Activated CD4-positive, alpha-beta T cell treated with anti-CD3 and anti-CD28 coated beads for 36 hours (primary cell): ENCODE results near the gene ZNF418. TPM values are rescaled to one million over a fixed set of nuclear protein-coding genes. Genes with fewer than 3 reads are reported as not detected.

Experiments
- ATAC-seq: fragments of 200-7000 bp; cut with Tn5 transposase; one replicate; pipeline ENCODE4 v1.10.0; 2021; ENCODE audit warnings: mild to moderate bottlenecking, moderate library complexity
- CTCF ChIA-PET: fragments of 350-600 bp; sonication (Branson Sonifier 250); formaldehyde crosslinking; loops from one replicate; lab custom pipeline; 2021; ENCODE audit warnings: antibody characterized with exemption; lab: Charles Lee
- POLR2A ChIA-PET: fragments of 350-600 bp; sonication (Branson Sonifier 250); formaldehyde crosslinking; loops from one replicate; lab custom pipeline; 2021; ENCODE audit warnings: antibody characterized with exemption, inconsistent platforms; lab: Charles Lee
- DNase-seq: peaks from one replicate; pipeline ENCODE4 v3.0.0-alpha.2; 2020
- H3K27ac Mint-ChIP-seq: one replicate; pipeline ENCODE4 v1.8.0; 2021; ENCODE audit warnings: mixed read lengths
- H3K27me3 Mint-ChIP-seq: one replicate; pipeline ENCODE4 v1.8.0; 2021; ENCODE audit warnings: mixed read lengths
- H3K36me3 Mint-ChIP-seq: one replicate; pipeline ENCODE4 v1.8.0; 2021; ENCODE audit warnings: low read depth, mixed read lengths
- H3K4me1 Mint-ChIP-seq: one replicate; pipeline ENCODE4 v1.8.0; 2021; ENCODE audit warnings: mixed read lengths
- H3K4me3 Mint-ChIP-seq: one replicate; pipeline ENCODE4 v1.8.0; 2021; ENCODE audit warnings: mild to moderate bottlenecking, moderate library complexity, mixed read lengths
- H3K9me3 Mint-ChIP-seq: one replicate; pipeline ENCODE4 v1.8.0; 2021; ENCODE audit warnings: low read depth, mixed read lengths
- intact Hi-C, 2 experiments: fragments of 100-400 bp; cut with DNase I in 1 of 2; cut with micrococcal nuclease in 1 of 2; formaldehyde crosslinking; loops; one replicate each; pipeline versions ENCODE4 v1.14.2 to v1.15.1; 2022 to 2024; cut with DNase I, micrococcal nuclease
- total RNA-seq, 2 experiments: library from RNA; stranded (reverse); gene quantifications; one replicate each; pipeline ENCODE4 v1.2.3, GENCODE V29; 2021

The ZNF418 gene
- 1 to 10 TPM; 4.6 to 4.8 TPM for total RNA-seq

GRCh38 chr19:57934820-57935665 lies at the start of gene ZNF418:
Gene ZNF418, minus strand, starts transcription at chr19:57935402. Its CDS starts 1,580 bp downstream, at chr19:57933822.
- Mint-ChIP-seq H3K4me3 (peak within 1 kb of the TSS; percentile 83), H3K27me3 (no peaks in the 10 kb centered on the region), H3K4me1 (peaks cover 9% of the 10 kb centered on the region), H3K36me3 (peaks cover 79% of the 10 kb centered on the region), H3K27ac (peak within 1 kb of the TSS; percentile 90), H3K9me3 (peaks cover 48% of the 10 kb centered on the region)
- DNase-seq: peak; percentile 72
- ChIA-PET POLR2A (no interaction called here), CTCF (interaction anchor here (0.6 to 1.2 kb wide), 3 partner anchors 12 to 660 kb away, joined by 3 to 6 read pairs (median 4); partner anchors contain the start of gene ZNF256)
- intact Hi-C loops: loop anchor here in 1 of 2 experiments (1.0 kb wide), 3 partner anchors 12 to 524 kb away; partner anchors contain the start of genes ZNF17, ZNF256 and ZNF419
- ATAC-seq: peak; percentile 99

- Mint-ChIP-seq H3K9me3 (peaks cover 79% of the 10 kb centered on the region), H3K4me3 (no peak overlapping the region)
- intact Hi-C loops: no loop called here
These were observed 43.5 kb upstream of the ZNF418 start for GRCh38 chr19:57978586-57979289.

GRCh38 chr19:57974434-57974833 lies 39.2 kb upstream of the ZNF418 start, which contains the start of gene C19orf18:
Gene C19orf18, minus strand, starts transcription at chr19:57974534. Its CDS starts 102 bp downstream, at chr19:57974432.
- peaks cover 76% of the 10 kb centered on the region for H3K36me3 Mint-ChIP-seq
- CTCF ChIA-PET: no interaction called here
- no peak for DNase-seq
- no peaks in the 10 kb centered on the region for H3K4me1 Mint-ChIP-seq
- intact Hi-C loops: no loop called here
- no peak within 1 kb of the TSS for H3K4me3 Mint-ChIP-seq
- peaks cover 62% of the 10 kb centered on the region for H3K9me3 Mint-ChIP-seq
- H3K27ac Mint-ChIP-seq: no peak within 1 kb of the TSS
- ATAC-seq: no peak
- H3K27me3 Mint-ChIP-seq: no peaks in the 10 kb centered on the region
- POLR2A ChIA-PET: no interaction called here

More at GRCh38 chr19:57978586-57979289, 43.5 kb upstream of the ZNF418 start:
- ChIA-PET CTCF (interaction anchor here (0.6 to 0.7 kb wide), 2 partner anchors 372 to 1510 kb away, joined by 3 read pairs; no protein-coding TSS in a partner anchor), POLR2A (no interaction called here)
- Mint-ChIP-seq H3K27me3 (no peaks in the 10 kb centered on the region), H3K4me1 (no peaks in the 10 kb centered on the region), H3K36me3 (peaks cover 93% of the 10 kb centered on the region), H3K27ac (no peak overlapping the region)
- no peak for ATAC-seq
- no peak for DNase-seq

GRCh38 chr19:57964761-57965160 lies 29.6 kb upstream of the ZNF418 start:
- Mint-ChIP-seq H3K36me3 (peaks cover 34% of the 10 kb centered on the region), H3K9me3 (peaks cover 28% of the 10 kb centered on the region), H3K4me3 (no peak overlapping the region), H3K4me1 (no peaks in the 10 kb centered on the region), H3K27me3 (no peaks in the 10 kb centered on the region), H3K27ac (no peak overlapping the region)
- no peak for DNase-seq
- POLR2A ChIA-PET: no interaction called here
- CTCF ChIA-PET: no interaction called here
- intact Hi-C loops: no loop called here
- no peak for ATAC-seq

GRCh38 chr19:57961785-57962184 lies 26.6 kb upstream of the ZNF418 start:
- H3K4me1 Mint-ChIP-seq: no peaks in the 10 kb centered on the region
- no peak for ATAC-seq
- DNase-seq: no peak
- no peak overlapping the region for H3K27ac Mint-ChIP-seq
- peaks cover 29% of the 10 kb centered on the region for H3K36me3 Mint-ChIP-seq
- peaks cover 26% of the 10 kb centered on the region for H3K9me3 Mint-ChIP-seq
- CTCF ChIA-PET: no interaction called here
- POLR2A ChIA-PET: no interaction called here
- no peak overlapping the region for H3K4me3 Mint-ChIP-seq
- H3K27me3 Mint-ChIP-seq: no peaks in the 10 kb centered on the region
- intact Hi-C loops: no loop called here

DNA sequence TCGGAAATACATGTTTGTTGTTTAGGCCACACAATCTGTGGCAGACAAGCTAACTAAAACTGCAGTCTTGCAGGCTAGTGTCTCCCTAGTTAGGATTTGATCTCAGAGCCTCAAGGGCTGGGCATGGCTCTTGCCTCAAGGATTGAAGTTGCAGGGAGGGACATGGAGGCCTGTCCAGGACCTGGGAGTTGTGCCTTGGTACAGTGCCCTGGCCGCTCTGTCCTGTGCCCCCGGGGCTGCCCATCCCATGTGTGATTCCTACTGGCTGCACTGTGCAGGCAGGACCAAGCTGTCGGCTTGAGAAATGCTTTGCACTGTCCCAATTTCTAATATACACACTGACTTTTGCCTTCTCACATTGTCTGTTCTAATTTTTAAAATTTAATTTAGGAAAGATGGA lies 19.8 kb upstream of the ZNF418 start:
- H3K9me3 Mint-ChIP-seq: peaks cover 34% of the 10 kb centered on the region
- no peak for DNase-seq
- ChIA-PET POLR2A (no interaction called here), CTCF (no interaction called here)
- H3K4me1 Mint-ChIP-seq: no peaks in the 10 kb centered on the region
- no peak overlapping the region for H3K27ac Mint-ChIP-seq
- H3K36me3 Mint-ChIP-seq: peaks cover 25% of the 10 kb centered on the region
- ATAC-seq: no peak
- intact Hi-C loops: no loop called here
- no peaks in the 10 kb centered on the region for H3K27me3 Mint-ChIP-seq
- H3K4me3 Mint-ChIP-seq: no peak overlapping the region

- no peak overlapping the region for H3K4me3 Mint-ChIP-seq
These were observed 14.5 kb upstream of the ZNF418 start for GRCh38 chr19:57949702-57950101.

DNA sequence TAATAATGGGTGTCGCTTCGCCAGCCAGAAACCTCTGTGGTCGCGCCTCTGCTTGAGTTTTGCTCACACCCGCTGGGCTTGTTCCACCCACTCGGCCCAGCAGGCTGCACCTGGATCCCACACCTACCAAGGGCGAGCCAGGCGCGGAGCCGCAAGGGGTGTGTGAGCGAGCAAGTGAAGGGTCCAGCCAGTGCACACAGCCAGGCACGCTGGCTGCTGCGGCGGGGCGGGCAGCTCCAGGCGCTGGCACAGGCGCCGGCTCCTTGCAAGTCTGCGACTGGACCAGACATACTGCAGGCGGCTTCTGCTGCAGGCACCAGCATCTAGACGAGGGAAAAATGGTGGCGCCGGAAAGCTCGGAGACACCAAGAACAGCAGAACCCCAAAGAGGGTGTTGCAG lies 14.1 kb upstream of the ZNF418 start:
- peaks cover 28% of the 10 kb centered on the region for H3K36me3 Mint-ChIP-seq
- ChIA-PET CTCF (no interaction called here), POLR2A (interaction anchor here (0.6 kb wide), 1 partner anchor 200 kb away, joined by 4 read pairs; no protein-coding TSS in a partner anchor)
- peaks cover 16% of the 10 kb centered on the region for H3K4me1 Mint-ChIP-seq
- intact Hi-C loops: loop anchor here in 1 of 2 experiments (5.0 kb wide), 1 partner anchor 267 kb away; the partner anchor contains the start of gene ZNF551
- H3K27me3 Mint-ChIP-seq: no peaks in the 10 kb centered on the region
- DNase-seq (no peak), ATAC-seq (no peak)
- H3K9me3 Mint-ChIP-seq: peaks cover 34% of the 10 kb centered on the region
- H3K27ac Mint-ChIP-seq: no peak overlapping the region
- no peak overlapping the region for H3K4me3 Mint-ChIP-seq

More at GRCh38 chr19:57949702-57950101, 14.5 kb upstream of the ZNF418 start:
- peaks cover 33% of the 10 kb centered on the region for H3K9me3 Mint-ChIP-seq
- H3K36me3 Mint-ChIP-seq: peaks cover 26% of the 10 kb centered on the region
- ATAC-seq: no peak
- H3K27ac Mint-ChIP-seq: no peak overlapping the region
- intact Hi-C loops: loop anchor here in 1 of 2 experiments (5.0 kb wide), 1 partner anchor 267 kb away; the partner anchor contains the start of gene ZNF551
- DNase-seq: no peak
- no peaks in the 10 kb centered on the region for H3K27me3 Mint-ChIP-seq
- H3K4me1 Mint-ChIP-seq: peaks cover 16% of the 10 kb centered on the region
- ChIA-PET CTCF (no interaction called here), POLR2A (no interaction called here)

DNA sequence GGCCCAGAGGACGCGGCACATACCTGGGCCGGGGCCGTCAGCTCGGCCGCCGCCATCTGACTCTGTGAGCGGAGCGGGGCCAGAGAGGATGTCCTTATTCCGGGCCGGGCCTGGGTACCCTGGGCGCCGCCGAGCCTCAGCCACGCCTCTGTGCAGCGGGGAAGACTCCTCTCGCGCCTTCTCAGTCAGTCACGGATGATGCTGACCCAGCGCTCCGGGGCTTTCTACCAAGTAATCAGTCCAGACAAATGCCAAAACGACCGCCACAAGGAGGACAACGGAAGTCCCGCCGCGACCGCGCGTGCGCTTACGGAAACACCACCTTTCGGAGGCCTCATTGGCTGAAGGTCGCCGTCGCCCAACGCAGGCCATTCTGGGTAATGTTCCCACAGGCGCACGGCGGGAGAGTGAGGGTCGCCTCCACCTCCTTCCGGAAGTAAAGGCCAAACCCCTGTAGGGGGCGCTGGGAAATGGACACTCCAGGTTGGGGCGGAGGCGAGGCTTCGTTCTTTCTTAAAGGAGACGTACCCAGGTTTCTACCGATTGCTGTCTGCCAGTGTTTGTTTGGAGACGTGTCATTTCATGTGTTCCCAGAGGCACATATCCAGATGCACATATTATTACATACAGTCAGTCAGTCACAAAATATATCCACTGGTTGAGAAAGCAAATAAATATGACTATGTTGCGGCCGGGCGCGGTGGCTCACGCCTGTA lies 12.4 kb upstream of the ZNF418 start, which contains the start of gene ZNF256:
TSS of gene ZNF256 (minus strand) at position 288 of the 716 bp plus-strand sequence. CDS start at position 56, 232 bp downstream.
- ATAC-seq: peak; percentile 99
- intact Hi-C loops: loop anchor here (1.0 to 5.0 kb wide), 12 partner anchors 12 to 558 kb away; partner anchors contain the start of genes ZNF417 (in 2 of the 2), ZNF606 (in 2 of the 2), ZNF211 (in 1 of the 2) and ZNF329 (in 1 of the 2)
- Mint-ChIP-seq H3K4me1 (peaks cover 16% of the 10 kb centered on the region), H3K36me3 (peaks cover 46% of the 10 kb centered on the region), H3K9me3 (peaks cover 43% of the 10 kb centered on the region), H3K4me3 (peak within 1 kb of the TSS; percentile 87), H3K27me3 (no peaks in the 10 kb centered on the region), H3K27ac (peak within 1 kb of the TSS; percentile 90)
- ChIA-PET CTCF (interaction anchor here (0.6 to 1.0 kb wide), 2 partner anchors 12 to 1369 kb away, joined by 3 read pairs; partner anchors contain the start of gene ZNF418), POLR2A (no interaction called here)
- DNase-seq: peak; percentile 95

- ChIA-PET POLR2A (no interaction called here), CTCF (interaction anchor here (1.0 kb wide), 1 partner anchor 12 kb away, joined by 3 read pairs; the partner anchor contains the start of gene ZNF418)
- H3K36me3 Mint-ChIP-seq: peaks cover 51% of the 10 kb centered on the region
- DNase-seq (no peak), ATAC-seq (no peak)
- peak overlapping the region; percentile 87 for H3K4me3 Mint-ChIP-seq
- peaks cover 16% of the 10 kb centered on the region for H3K4me1 Mint-ChIP-seq
- H3K9me3 Mint-ChIP-seq: peaks cover 47% of the 10 kb centered on the region
- no peaks in the 10 kb centered on the region for H3K27me3 Mint-ChIP-seq
- intact Hi-C loops: loop anchor here (1.0 to 5.0 kb wide), 12 partner anchors 12 to 558 kb away; partner anchors contain the start of genes ZNF417 (in 2 of the 2), ZNF606 (in 2 of the 2), ZNF211 (in 1 of the 2) and ZNF329 (in 1 of the 2)
- no peak overlapping the region for H3K27ac Mint-ChIP-seq
These were observed 11.9 kb upstream of the ZNF418 start for GRCh38 chr19:57947088-57947418.
